Choroid plexus epithelial cell (primary cell): ENCODE results near the gene OPCML.
A peak's percentile ranks its signal among the peaks of the same experiment; 100 is the strongest.

ENCODE experiments used
- DNase-seq: peaks from one replicate; pipeline ENCODE4 v3.0.0-alpha.2; 2010; ENCODE audit warnings: low read depth
- H3K4me3 ChIP-seq: 2 replicates; pipeline ENCODE4 v1.5.1; 2011; ENCODE audit warnings: low read depth, mild to moderate bottlenecking, control low read depth, low read length, moderate library complexity
- TF ChIP-seq, protein P1 (sequence below): conservative IDR thresholded peaks from 2 replicates; pipeline ENCODE4 v1.5.1; 2011; ENCODE audit warnings: low read depth, mild to moderate bottlenecking, control low read depth, inconsistent platforms, low read length, moderate library complexity

OPCML gene

GRCh38 chr11:132636523-132636922 lies 895.8 kb downstream of the OPCML start:
- no peak overlapping the region for H3K4me3 ChIP-seq
- TF ChIP-seq, protein P1, sequence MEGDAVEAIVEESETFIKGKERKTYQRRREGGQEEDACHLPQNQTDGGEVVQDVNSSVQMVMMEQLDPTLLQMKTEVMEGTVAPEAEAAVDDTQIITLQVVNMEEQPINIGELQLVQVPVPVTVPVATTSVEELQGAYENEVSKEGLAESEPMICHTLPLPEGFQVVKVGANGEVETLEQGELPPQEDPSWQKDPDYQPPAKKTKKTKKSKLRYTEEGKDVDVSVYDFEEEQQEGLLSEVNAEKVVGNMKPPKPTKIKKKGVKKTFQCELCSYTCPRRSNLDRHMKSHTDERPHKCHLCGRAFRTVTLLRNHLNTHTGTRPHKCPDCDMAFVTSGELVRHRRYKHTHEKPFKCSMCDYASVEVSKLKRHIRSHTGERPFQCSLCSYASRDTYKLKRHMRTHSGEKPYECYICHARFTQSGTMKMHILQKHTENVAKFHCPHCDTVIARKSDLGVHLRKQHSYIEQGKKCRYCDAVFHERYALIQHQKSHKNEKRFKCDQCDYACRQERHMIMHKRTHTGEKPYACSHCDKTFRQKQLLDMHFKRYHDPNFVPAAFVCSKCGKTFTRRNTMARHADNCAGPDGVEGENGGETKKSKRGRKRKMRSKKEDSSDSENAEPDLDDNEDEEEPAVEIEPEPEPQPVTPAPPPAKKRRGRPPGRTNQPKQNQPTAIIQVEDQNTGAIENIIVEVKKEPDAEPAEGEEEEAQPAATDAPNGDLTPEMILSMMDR, result no peak
- DNase-seq, result no peak

DNA sequence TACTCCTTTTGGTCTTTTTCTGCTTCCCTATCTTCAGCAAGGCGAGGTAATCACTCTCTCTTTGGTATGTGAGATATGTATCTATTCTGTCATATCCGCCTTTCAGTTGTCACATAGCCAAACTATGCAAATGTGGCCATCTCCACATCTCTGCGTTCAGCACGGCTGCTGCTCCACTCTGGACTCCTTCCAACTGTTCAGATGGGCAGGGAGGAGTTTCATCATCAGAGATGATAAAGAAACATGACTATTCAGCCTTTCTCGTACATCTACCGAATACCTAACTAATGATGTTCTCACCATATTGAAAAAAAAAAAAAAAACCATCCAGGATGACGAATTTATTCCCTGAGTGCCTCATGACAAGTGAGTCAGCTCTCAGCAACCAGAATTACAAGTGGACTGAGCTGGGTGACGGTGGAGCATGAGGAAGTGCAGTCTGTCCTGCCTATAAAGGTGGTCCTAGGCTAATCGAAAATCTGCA lies 899.6 kb downstream of the OPCML start:
- peak; percentile 97 for DNase-seq
- TF ChIP-seq, protein P1, result no peak
- H3K4me3 ChIP-seq, result no peak overlapping the region

- no peak overlapping the region for H3K4me3 ChIP-seq
- DNase-seq, result peak; percentile 14
- TF ChIP-seq, protein P1, result no peak
Measured at GRCh38 chr11:132631989-132632388, 900.3 kb downstream of the OPCML start.

- TF ChIP-seq, protein P1, result no peak
- no peak overlapping the region for H3K4me3 ChIP-seq
- DNase-seq, result no peak
Measured at GRCh38 chr11:132627981-132628380, 904.3 kb downstream of the OPCML start.

DNA sequence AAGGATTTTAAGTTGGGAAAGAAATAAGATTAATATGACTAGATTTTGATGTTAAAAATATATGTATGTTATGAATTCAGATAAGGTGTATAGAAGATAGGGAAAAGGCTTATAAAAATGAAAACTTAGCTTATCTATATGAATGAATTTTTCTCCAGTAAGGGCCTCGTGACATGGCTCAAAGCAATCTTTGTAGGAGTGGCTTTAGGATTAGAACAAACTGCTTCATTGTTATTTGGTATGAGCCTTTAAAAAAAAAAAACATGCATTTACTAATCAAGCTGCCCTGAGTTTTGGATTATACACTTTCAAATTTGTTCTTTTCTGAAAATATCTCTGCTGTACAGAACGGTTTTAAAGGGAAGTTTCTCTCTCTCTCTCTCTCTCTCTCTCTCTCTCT lies 905.9 kb downstream of the OPCML start:
- no peak for DNase-seq
- H3K4me3 ChIP-seq, result no peak overlapping the region
- TF ChIP-seq, protein P1, result no peak

DNA sequence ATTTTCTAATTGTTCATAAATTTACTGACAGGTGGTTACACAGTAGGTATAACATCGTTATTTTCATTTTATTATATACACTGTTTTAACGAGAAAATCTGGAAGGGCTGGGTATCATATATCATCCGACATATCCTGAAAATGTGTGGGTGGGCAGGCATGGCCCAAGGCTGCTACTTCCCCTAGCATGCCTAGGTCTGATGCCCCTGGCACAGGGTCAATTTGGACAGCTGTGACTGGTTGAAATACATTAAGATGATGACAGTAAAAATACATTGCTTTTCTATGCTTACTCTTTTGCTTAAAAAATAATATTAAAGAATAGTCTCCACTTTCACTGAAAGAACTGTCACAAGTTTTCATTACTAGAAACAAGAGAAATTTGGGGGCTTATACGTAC lies 908.8 kb downstream of the OPCML start:
- TF ChIP-seq, protein P1, result no peak
- DNase-seq, result no peak
- H3K4me3 ChIP-seq, result no peak overlapping the region

GRCh38 chr11:132621976-132622580 lies 910.2 kb downstream of the OPCML start:
- no peak for DNase-seq
- TF ChIP-seq, protein P1, result no peak
- H3K4me3 ChIP-seq, result no peak overlapping the region
